SU-DHL-6 (cell line): ENCODE data around the gene AP3S1.

ENCODE experiments used
- CTCF ChIP-seq: fragments of 200-600 bp; sonication (generic); IDR thresholded peaks from one replicate; pipeline ENCODE4 v1.5.1; 2017; ENCODE audit warnings: antibody characterized with exemption, mild to moderate bottlenecking, low read length, moderate library complexity; ENCODE audit not compliant: insufficient read depth, poor library complexity, severe bottlenecking
- EZH2phosphoT487 ChIP-seq: fragments of 200-600 bp; sonication (generic), shearing (Covaris generic); conservative IDR thresholded peaks from 2 replicates; pipeline ENCODE4 v1.6.1; 2018; ENCODE audit warnings: mild to moderate bottlenecking, antibody characterized with exemption, low read length, moderate library complexity, mixed read lengths

- TF ChIP-seq CTCF (no peak), EZH2phosphoT487 (no peak)
These were observed 12.4 kb downstream of the AP3S1 start for GRCh38 chr5:115854139-115854538.
